AG10803 (cell line): Measurements from ENCODE around the gene KIF22.

Source experiments
- DNase-seq: peaks from one replicate; pipeline ENCODE4 v3.0.0; 2010; ENCODE audit warnings: low read depth
- H3K4me3 ChIP-seq: 2 replicates; pipeline ENCODE4 v1.5.1; 2011; ENCODE audit warnings: mild to moderate bottlenecking, low read length, control low read depth
- CTCF ChIP-seq: conservative IDR thresholded peaks from 2 replicates; pipeline ENCODE4 v1.5.1; 2011; ENCODE audit warnings: mild to moderate bottlenecking, low read length, control low read depth, inconsistent platforms

The KIF22 gene

DNA sequence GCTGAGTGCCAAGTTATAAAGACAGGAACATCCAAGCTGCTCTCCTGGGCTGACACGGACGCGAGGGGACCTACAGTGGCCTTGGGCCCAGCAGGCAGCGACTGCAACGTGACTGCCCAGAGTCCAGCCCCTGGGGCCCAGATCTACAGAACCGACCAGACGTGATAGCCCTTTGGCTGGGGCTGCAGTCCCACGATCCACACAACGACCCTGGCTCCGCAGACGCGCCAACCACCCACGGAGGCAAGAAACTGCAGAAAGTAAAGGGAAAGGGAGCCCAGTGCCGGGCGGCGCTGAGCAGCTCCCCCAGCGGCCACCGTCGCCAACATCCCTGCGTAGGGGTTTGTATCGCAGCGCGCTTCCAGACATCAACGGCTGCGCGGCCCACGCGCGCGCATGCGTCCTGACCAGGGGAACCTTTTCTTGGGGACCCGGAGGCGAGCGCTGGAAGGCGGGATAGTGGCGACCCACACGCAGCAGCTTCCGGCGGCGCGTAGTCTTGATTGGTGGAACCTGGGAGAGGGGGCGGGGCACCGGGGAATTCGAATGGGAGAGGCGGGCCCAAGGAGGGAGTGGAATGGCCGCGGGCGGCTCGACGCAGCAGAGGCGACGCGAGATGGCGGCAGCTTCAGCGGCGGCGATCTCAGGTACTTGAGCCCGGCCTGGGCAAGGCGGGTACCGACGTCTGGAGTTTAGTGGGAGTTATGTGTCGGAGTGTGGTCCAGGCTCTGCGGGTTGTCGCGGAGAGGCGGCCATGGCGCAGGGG, at the start of gene KIF22:
Gene KIF22 (plus strand): TSS at position 569 of the 766 bp plus-strand sequence. CDS start 9 bp downstream, at position 578.
- TF ChIP-seq CTCF, result peak; percentile 63
- DNase-seq, result peak; percentile 98
- H3K4me3 ChIP-seq, result peak within 1 kb of the TSS; percentile 89

DNA sequence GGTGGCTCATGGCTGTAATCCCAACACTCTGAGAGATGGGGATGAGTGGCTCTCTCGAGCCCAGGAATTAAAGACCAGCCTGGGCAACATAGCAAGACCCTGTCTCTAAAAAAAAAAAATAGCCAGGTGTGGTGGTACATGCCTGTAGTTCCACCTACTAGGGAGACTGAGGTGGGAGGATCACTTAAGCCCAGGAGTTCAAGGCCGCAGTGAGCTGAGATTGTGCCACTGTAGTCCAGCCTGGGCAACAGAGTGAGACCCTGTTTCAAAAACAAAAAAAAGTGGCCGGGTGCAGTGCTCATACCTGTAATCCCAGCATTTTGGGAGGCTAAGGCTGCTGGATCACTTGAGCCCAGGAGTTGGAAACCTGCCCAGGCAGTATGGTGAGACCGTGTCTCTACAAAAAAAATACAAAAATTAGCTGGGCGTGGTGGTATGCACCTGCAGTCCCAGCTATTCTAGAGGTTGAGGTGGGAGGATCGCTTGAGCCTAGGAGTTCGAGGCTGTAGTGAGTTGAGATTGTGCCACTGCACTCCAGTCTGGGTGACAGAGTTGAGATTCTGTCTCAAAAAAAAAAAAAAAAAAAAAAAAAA, 47.8 kb upstream of the KIF22 start:
- no peak for TF ChIP-seq CTCF
- DNase-seq, result no peak
- no peak overlapping the region for H3K4me3 ChIP-seq

DNA sequence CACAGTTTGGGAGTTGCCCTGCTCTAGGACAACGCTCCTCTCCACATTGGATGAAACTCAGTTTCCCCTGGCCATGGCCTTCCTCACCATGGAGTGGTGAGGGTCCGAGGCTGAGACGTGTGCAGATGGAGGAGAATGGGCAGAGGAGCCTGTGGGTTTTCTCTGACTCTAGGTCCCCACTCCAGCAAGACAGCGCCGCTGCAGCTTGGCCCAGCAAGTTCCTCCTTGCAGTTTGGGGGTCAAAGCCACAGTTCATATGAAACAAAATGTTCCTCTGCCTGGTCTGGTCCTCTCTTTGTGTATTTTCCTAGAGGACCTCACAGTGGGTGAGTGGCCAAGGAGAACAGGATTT, 47.1 kb upstream of the KIF22 start:
- no peak for DNase-seq
- no peak for TF ChIP-seq CTCF
- H3K4me3 ChIP-seq, result no peak overlapping the region

DNA sequence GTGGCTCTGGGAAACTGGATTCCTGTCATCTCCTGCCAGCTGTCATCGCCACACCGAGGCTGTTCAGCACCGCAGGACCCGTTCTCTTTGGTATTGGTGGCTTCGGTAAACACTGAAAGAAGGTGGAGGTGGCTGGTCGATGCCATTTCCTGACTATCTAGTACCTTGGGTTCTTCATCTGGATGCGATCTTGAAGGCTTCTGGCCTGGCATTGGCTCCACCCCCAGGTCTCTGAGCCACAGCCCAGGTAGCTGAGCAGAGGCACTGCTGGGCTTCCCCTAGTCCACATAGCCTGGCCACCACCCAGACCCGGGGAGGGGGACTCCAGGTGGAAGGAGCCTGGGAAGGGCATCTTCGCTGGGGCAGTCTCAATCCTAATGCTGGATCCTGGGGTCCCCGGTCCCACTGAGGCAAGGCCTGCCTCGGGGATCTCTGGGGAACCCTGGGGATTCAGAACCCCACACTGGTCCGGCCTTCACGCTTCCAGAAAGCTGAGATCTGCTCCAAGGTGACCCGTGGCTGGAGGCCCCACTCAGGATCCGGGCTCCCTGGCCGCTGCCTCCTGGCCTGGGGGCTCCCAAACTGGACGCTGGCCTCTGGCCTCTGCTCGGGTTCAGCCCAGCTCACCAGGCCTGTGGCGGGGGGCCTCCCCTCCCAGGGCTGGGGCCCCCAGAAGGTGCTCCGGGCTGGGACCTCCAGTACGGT, 46.6 kb upstream of the KIF22 start:
- no peak for DNase-seq
- TF ChIP-seq CTCF, result no peak
- no peak overlapping the region for H3K4me3 ChIP-seq

DNA sequence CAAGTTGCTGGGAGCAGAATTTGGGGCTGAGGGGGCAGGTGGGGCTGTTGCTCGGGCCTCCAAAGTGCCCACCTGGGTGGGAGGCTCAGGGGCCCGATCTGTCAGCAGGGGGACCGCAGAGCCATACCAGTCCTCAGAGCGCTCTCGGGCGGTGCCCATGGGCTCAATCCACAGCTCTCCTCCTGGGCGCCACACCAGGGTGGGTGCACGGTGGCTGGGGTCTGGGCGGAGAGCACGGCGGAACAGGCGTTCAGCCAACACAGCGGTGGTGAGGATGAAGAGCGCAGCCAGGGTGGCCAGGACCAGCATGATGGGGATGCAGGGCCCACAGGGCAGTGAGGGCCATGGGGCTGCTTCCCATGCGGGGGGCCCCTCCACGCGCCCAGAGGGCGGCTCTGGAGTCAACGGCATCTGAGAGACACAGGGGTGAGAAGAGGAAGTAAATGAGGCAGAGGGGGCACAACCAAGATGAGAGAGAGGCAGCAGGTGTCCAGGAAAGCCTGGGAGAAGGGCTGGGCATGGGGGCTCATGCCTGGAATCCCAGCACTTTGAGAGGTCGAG, 45.9 kb upstream of the KIF22 start:
- no peak overlapping the region for H3K4me3 ChIP-seq
- TF ChIP-seq CTCF, result no peak
- DNase-seq, result no peak

DNA sequence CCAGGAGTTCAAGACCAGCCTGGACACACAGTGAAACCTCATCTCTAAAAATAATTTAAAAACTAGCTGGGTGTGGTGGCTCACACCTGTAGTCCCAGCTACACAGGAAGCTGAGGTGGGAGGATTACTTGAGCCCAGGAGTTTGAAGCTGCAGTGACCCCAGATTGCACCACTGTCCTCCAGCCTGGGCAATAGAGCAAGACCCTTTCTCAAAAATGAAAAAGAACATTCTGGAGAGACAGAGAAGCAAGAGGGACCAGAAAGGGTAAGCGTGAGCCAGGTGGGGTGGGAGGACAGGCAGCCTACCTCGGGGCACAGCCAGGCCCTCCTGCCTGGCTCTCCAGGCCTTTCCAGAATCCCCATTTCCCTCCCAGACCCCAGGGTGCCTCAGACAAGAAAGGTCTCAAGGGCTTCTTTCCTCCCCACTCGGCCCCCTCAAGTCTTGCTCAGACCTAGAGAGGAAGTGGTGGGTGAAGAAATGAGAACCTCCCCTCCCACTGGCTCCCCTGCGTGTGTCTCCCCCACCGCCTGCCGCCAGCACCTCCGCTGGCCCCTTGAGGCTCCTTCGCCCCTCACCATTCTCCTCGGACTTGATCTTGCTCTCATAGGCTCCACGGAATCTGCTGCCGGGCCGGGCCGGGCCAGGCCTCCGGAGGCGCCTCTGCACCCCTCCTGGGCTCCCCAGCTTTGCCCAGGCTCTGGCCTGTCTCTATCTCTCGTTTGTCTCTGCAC, 45.3 kb upstream of the KIF22 start:
- H3K4me3 ChIP-seq, result no peak overlapping the region
- DNase-seq, result no peak
- no peak for TF ChIP-seq CTCF
